ENCODE data around the gene DRAXIN. TPM values are rescaled to one million over a fixed set of nuclear protein-coding genes. Genes with fewer than 3 reads are reported as not detected.

The DRAXIN gene
- total RNA-seq, 4 donors from 2014 or later: 0.08 to 0.16 (median 0.12) TPM; not detected in 1

GRCh38 chr1:11741482-11741881 is 50.0 kb downstream of the DRAXIN start:
- H3K9me3 ChIP-seq: no peaks in the 10 kb centered on the region
- H3K36me3 ChIP-seq: peaks cover 0 to 18% of the 10 kb centered on the region in 2 donors
- WGBS, 2 donors (ENCODE audit: low coverage in 1 of 2): 90 to 100% methylated on average over 3 to 4 of the region's 4 CpGs
- H3K4me1 ChIP-seq: peaks cover 0 to 48% (median 8%) of the 10 kb centered on the region in 3 donors
- TF ChIP-seq POLR2AphosphoS5 (IDR thresholded peaks at IDR 0.05) (no peak), CTCF (IDR thresholded peaks at IDR 0.05) (no peak), POLR2A (IDR thresholded peaks at IDR 0.05) (no peak), EP300 (IDR thresholded peaks at IDR 0.05) (no peak)
- H3K4me3 ChIP-seq: no peak overlapping the region
- no peak for ATAC-seq
- H3K27ac ChIP-seq: no peak overlapping the region
- no peaks in the 10 kb centered on the region for H3K27me3 ChIP-seq

DNA sequence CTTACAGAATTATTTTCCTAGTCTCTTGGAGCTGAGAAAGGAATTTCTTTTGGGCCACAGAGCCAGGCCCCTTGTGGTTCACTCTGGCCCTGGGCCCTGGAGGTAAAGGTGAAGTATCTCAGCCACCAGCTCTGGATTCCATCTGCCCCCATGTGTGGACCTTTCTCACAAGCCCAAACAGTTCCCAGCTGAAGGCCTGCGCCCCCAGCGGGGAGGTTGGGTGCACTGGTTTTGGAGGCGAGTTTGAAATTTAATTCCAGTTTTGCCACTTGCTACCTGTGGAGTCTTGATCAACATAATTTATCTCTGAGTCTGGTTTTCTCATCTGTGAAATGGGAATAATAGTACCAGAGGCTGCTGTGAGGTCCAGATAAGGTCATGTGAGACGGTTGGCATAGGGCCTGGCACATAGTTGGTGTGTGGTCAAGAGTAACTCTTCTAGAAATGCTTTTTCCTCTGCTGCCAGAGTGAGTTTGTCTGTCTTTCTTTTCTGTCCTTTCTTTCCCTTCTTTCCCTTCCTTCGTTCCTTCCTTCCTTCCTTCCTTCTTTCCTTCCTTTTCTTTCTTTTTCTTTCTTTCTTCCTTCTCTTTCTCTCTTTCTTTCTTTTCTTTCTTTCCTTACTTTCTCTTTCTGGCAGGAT is 50.5 kb downstream of the DRAXIN start:
- TF ChIP-seq EP300 (IDR thresholded peaks at IDR 0.05) (no peak), CTCF (IDR thresholded peaks at IDR 0.05) (no peak), POLR2A (IDR thresholded peaks at IDR 0.05) (no peak), POLR2AphosphoS5 (IDR thresholded peaks at IDR 0.05) (no peak)
- WGBS, 2 donors (ENCODE audit: low coverage in 1 of 2): 80 to 95% methylated on average over 2 to 5 of the region's 5 CpGs

GRCh38 chr1:11744287-11744686 is 52.8 kb downstream of the DRAXIN start:
- Histone ChIP-seq H3K4me1 (peaks cover 0 to 20% (median 4%) of the 10 kb centered on the region in 3 donors), H3K4me3 (no peak overlapping the region), H3K9me3 (no peaks in the 10 kb centered on the region), H3K27ac (no peak overlapping the region), H3K27me3 (no peaks in the 10 kb centered on the region), H3K36me3 (peaks cover 0 to 46% of the 10 kb centered on the region in 2 donors)
- no peak for ATAC-seq
- no peak for TF ChIP-seq POLR2A (IDR thresholded peaks at IDR 0.05)
- TF ChIP-seq POLR2AphosphoS5 (IDR thresholded peaks at IDR 0.05): no peak
- TF ChIP-seq CTCF (IDR thresholded peaks at IDR 0.05): no peak
- TF ChIP-seq EP300 (IDR thresholded peaks at IDR 0.05): no peak
- 62 to 66% methylated on average over 4 of the region's 9 CpGs for WGBS, 2 donors (ENCODE audit: low coverage in 1 of 2)

More for the DNA sequence above, 50.5 kb downstream of the DRAXIN start:
- no peak for ATAC-seq
- Histone ChIP-seq H3K9me3 (no peaks in the 10 kb centered on the region), H3K4me3 (no peak overlapping the region), H3K4me1 (peaks cover 0 to 43% (median 8%) of the 10 kb centered on the region in 3 donors), H3K27me3 (no peaks in the 10 kb centered on the region), H3K27ac (no peak overlapping the region), H3K36me3 (peaks cover 0 to 24% of the 10 kb centered on the region in 2 donors)

- Histone ChIP-seq H3K4me3 (no peak overlapping the region), H3K4me1 (peaks cover 0 to 9% (median 0%) of the 10 kb centered on the region in 3 donors), H3K36me3 (peaks cover 0 to 64% of the 10 kb centered on the region in 2 donors), H3K27ac (no peak overlapping the region), H3K27me3 (no peaks in the 10 kb centered on the region), H3K9me3 (no peaks in the 10 kb centered on the region)
- no peak for ATAC-seq
- 56 to 57% methylated on average over 2 to 5 of the region's 6 CpGs for whole genome bisulfite sequencing, 2 donors (ENCODE audit: low coverage in 1 of 2)
- no peak for TF ChIP-seq POLR2AphosphoS5 (IDR thresholded peaks at IDR 0.05)
- no peak for TF ChIP-seq CTCF (IDR thresholded peaks at IDR 0.05)
- TF ChIP-seq EP300 (IDR thresholded peaks at IDR 0.05): no peak
- no peak for TF ChIP-seq POLR2A (IDR thresholded peaks at IDR 0.05)
Measured at GRCh38 chr1:11746092-11746491, 54.6 kb downstream of the DRAXIN start.
